ACHN (cell line): ENCODE data around the gene OPA1.

ENCODE experiments used
- DNase-seq: peaks from one replicate; pipeline ENCODE4 v3.0.0-alpha.2; 2015
- in situ Hi-C: cut with HindIII; loops from 2 replicates; pipeline ENCODE4 v1.10.0; 2017; ENCODE audit warnings: low sequenced_read_pairs, low pct_ligation_motif_present, low pct_unique_long_range_greater_than_20kb

OPA1 gene

GRCh38 chr3:193592841-193593667, at the start of gene OPA1:
Gene OPA1, plus strand, starts transcription at chr3:193593208. Its CDS starts 170 bp downstream, at chr3:193593378.
- in situ Hi-C loops: no loop called here
- DNase-seq: peak; percentile 98

GRCh38 chr3:193544289-193544688, 48.7 kb upstream of the OPA1 start:
- in situ Hi-C loops: no loop called here
- DNase-seq: no peak

GRCh38 chr3:193545304-193545703, 47.7 kb upstream of the OPA1 start:
- no peak for DNase-seq
- in situ Hi-C loops: no loop called here

GRCh38 chr3:193546129-193546528, 46.9 kb upstream of the OPA1 start:
- in situ Hi-C loops: no loop called here
- no peak for DNase-seq

- in situ Hi-C loops: no loop called here
Measured at GRCh38 chr3:193548406-193548805, 44.6 kb upstream of the OPA1 start.

GRCh38 chr3:193552923-193553322, 40.1 kb upstream of the OPA1 start:
- no peak for DNase-seq
- in situ Hi-C loops: no loop called here

More at GRCh38 chr3:193548406-193548805, 44.6 kb upstream of the OPA1 start:
- DNase-seq: no peak

GRCh38 chr3:193553586-193553985, 39.4 kb upstream of the OPA1 start:
- in situ Hi-C loops: no loop called here
- no peak for DNase-seq

- in situ Hi-C loops: no loop called here
Measured at GRCh38 chr3:193554811-193555210, 38.2 kb upstream of the OPA1 start, which contains the start of gene ATP13A4. Gene ATP13A4, minus strand, starts transcription at chr3:193554895. Its CDS starts 96 bp downstream, at chr3:193554799.

GRCh38 chr3:193556841-193557240, 36.2 kb upstream of the OPA1 start:
- in situ Hi-C loops: no loop called here
- DNase-seq: no peak

More at GRCh38 chr3:193554811-193555210, 38.2 kb upstream of the OPA1 start, which contains the start of gene ATP13A4:
- DNase-seq: peak; percentile 5

- DNase-seq: no peak
- in situ Hi-C loops: no loop called here
Measured at GRCh38 chr3:193559100-193559499, 33.9 kb upstream of the OPA1 start.

GRCh38 chr3:193560091-193560490, 32.9 kb upstream of the OPA1 start:
- DNase-seq: no peak
- in situ Hi-C loops: no loop called here

- DNase-seq: no peak
- in situ Hi-C loops: no loop called here
Measured at GRCh38 chr3:193560870-193561269, 32.1 kb upstream of the OPA1 start.

GRCh38 chr3:193563426-193563825, 29.6 kb upstream of the OPA1 start:
- no peak for DNase-seq
- in situ Hi-C loops: no loop called here

GRCh38 chr3:193564012-193564411, 29.0 kb upstream of the OPA1 start:
- DNase-seq: peak; percentile 13
- in situ Hi-C loops: no loop called here

GRCh38 chr3:193569119-193569518, 23.9 kb upstream of the OPA1 start:
- no peak for DNase-seq
- in situ Hi-C loops: no loop called here

- in situ Hi-C loops: no loop called here
Measured at GRCh38 chr3:193572426-193572908, 20.5 kb upstream of the OPA1 start.

GRCh38 chr3:193573403-193574191, 19.4 kb upstream of the OPA1 start:
- no peak for DNase-seq
- in situ Hi-C loops: no loop called here

More at GRCh38 chr3:193572426-193572908, 20.5 kb upstream of the OPA1 start:
- DNase-seq: peak; percentile 51

- in situ Hi-C loops: no loop called here
- DNase-seq: no peak
Measured at GRCh38 chr3:193574488-193575070, 18.4 kb upstream of the OPA1 start.

GRCh38 chr3:193585530-193585929, 7.5 kb upstream of the OPA1 start:
- DNase-seq: no peak
- in situ Hi-C loops: no loop called here
